Loucy (cell line): ENCODE data around the gene EBF3.

ENCODE experiments used
- H2AFZ ChIP-seq: fragments of 200-600 bp; sonication (generic); 2 replicates; pipeline ENCODE4 v1.6.0; 2016; ENCODE audit warnings: antibody characterized with exemption, mild to moderate bottlenecking, low read length, moderate library complexity
- H3F3A ChIP-seq: fragments of 200-600 bp; 2 replicates; pipeline ENCODE4 v1.6.0; 2016; ENCODE audit warnings: antibody characterized with exemption, low read depth, mild to moderate bottlenecking
- H3K27me3 ChIP-seq: fragments of 200-600 bp; sonication (generic); 2 replicates; pipeline ENCODE4 v1.6.1; 2014; ENCODE audit warnings: low read length, mild to moderate bottlenecking; ENCODE audit not compliant: insufficient read depth, poor library complexity, severe bottlenecking
- H3K36me3 ChIP-seq: fragments of 200-600 bp; sonication (generic); 2 replicates; pipeline ENCODE4 v1.6.1; 2016; ENCODE audit warnings: low read length; ENCODE audit not compliant: insufficient read depth
- H3K4me1 ChIP-seq: fragments of 200-600 bp; sonication (generic); 2 replicates; pipeline ENCODE4 v1.5.1; 2014; ENCODE audit warnings: low read length, mild to moderate bottlenecking; ENCODE audit not compliant: insufficient read depth, poor library complexity, severe bottlenecking
- H3K4me2 ChIP-seq: fragments of 200-600 bp; sonication (generic); 2 replicates; pipeline ENCODE4 v1.6.0; 2014; ENCODE audit warnings: antibody characterized with exemption, low read length, low read depth, mild to moderate bottlenecking; ENCODE audit not compliant: poor library complexity, severe bottlenecking
- H3K4me3 ChIP-seq: fragments of 200-600 bp; sonication (generic); 2 replicates; pipeline ENCODE4 v1.5.1; 2014; ENCODE audit warnings: low read length, mild to moderate bottlenecking, mixed read lengths; ENCODE audit not compliant: poor library complexity, severe bottlenecking
- H3K79me2 ChIP-seq: fragments of 200-600 bp; sonication (generic); 2 replicates; pipeline ENCODE4 v1.6.1; 2014; ENCODE audit warnings: low read length; ENCODE audit not compliant: insufficient read depth
- H3K9ac ChIP-seq: fragments of 200-600 bp; sonication (generic); 2 replicates; pipeline ENCODE4 v1.6.0; 2014; ENCODE audit warnings: mild to moderate bottlenecking, low read depth, low read length, moderate library complexity; ENCODE audit not compliant: poor library complexity, severe bottlenecking
- H3K9me2 ChIP-seq: fragments of 200-600 bp; sonication (generic); replicated peaks from 2 replicates; pipeline ENCODE4 v1.6.1; 2016; ENCODE audit warnings: low read depth, low read length, mixed read lengths
- H3K9me3 ChIP-seq: fragments of 200-600 bp; sonication (generic); 2 replicates; pipeline ENCODE4 v1.6.1; 2014; ENCODE audit warnings: mild to moderate bottlenecking, antibody characterized with exemption, low read length, low read depth; ENCODE audit not compliant: insufficient read depth
- H4K20me1 ChIP-seq: fragments of 200-600 bp; sonication (generic); 2 replicates; pipeline ENCODE4 v1.6.0; 2014; ENCODE audit warnings: antibody characterized with exemption, low read length, mild to moderate bottlenecking; ENCODE audit not compliant: insufficient read depth, poor library complexity, severe bottlenecking
- CTCF ChIP-seq: fragments of 200-600 bp; sonication (generic); conservative IDR thresholded peaks from 2 replicates; pipeline ENCODE4 v1.5.1; 2014; ENCODE audit warnings: mild to moderate bottlenecking, antibody characterized with exemption, low read length
- EZH2phosphoT487 ChIP-seq: fragments of 200-600 bp; IDR thresholded peaks from 2 replicates; pipeline ENCODE4 v1.6.1; 2018; ENCODE audit warnings: antibody characterized with exemption, mild to moderate bottlenecking, moderate library complexity, borderline replicate concordance

EBF3 gene

GRCh38 chr10:129838794-129839193 lies 125.3 kb downstream of the EBF3 start:
- Histone ChIP-seq H2AFZ (no peak overlapping the region), H3K9ac (no peak overlapping the region), H3K36me3 (no peaks in the 10 kb centered on the region), H3K4me3 (no peak overlapping the region), H3K79me2 (no peaks in the 10 kb centered on the region), H3K9me2 (no peaks in the 10 kb centered on the region), H3K9me3 (no peaks in the 10 kb centered on the region), H4K20me1 (no peaks in the 10 kb centered on the region), H3K4me2 (no peak overlapping the region), H3K4me1 (no peaks in the 10 kb centered on the region), H3K27me3 (no peaks in the 10 kb centered on the region), H3F3A (no peaks in the 10 kb centered on the region)
- TF ChIP-seq CTCF (no peak), EZH2phosphoT487 (no peak)

- H3K9ac ChIP-seq, result no peak overlapping the region
- no peak overlapping the region for H2AFZ ChIP-seq
- no peak overlapping the region for H3K4me3 ChIP-seq
- H3K4me2 ChIP-seq, result no peak overlapping the region
- no peaks in the 10 kb centered on the region for H4K20me1 ChIP-seq
- no peaks in the 10 kb centered on the region for H3K27me3 ChIP-seq
- no peaks in the 10 kb centered on the region for H3K36me3 ChIP-seq
- H3K79me2 ChIP-seq, result no peaks in the 10 kb centered on the region
- TF ChIP-seq CTCF (no peak), EZH2phosphoT487 (no peak)
- no peaks in the 10 kb centered on the region for H3F3A ChIP-seq
- H3K4me1 ChIP-seq, result no peaks in the 10 kb centered on the region
- H3K9me2 ChIP-seq, result no peaks in the 10 kb centered on the region
- H3K9me3 ChIP-seq, result no peaks in the 10 kb centered on the region
Measured at GRCh38 chr10:129837909-129838582, 126.0 kb downstream of the EBF3 start.

GRCh38 chr10:129836253-129836652 lies 127.8 kb downstream of the EBF3 start:
- no peaks in the 10 kb centered on the region for H3K27me3 ChIP-seq
- H3K4me2 ChIP-seq, result no peak overlapping the region
- H3K4me1 ChIP-seq, result no peaks in the 10 kb centered on the region
- no peaks in the 10 kb centered on the region for H4K20me1 ChIP-seq
- no peaks in the 10 kb centered on the region for H3K9me3 ChIP-seq
- no peak overlapping the region for H2AFZ ChIP-seq
- TF ChIP-seq EZH2phosphoT487, result no peak
- no peak for TF ChIP-seq CTCF
- H3K9ac ChIP-seq, result no peak overlapping the region
- no peak overlapping the region for H3K4me3 ChIP-seq
- H3K9me2 ChIP-seq, result no peaks in the 10 kb centered on the region
- H3F3A ChIP-seq, result no peaks in the 10 kb centered on the region
- no peaks in the 10 kb centered on the region for H3K36me3 ChIP-seq
- H3K79me2 ChIP-seq, result no peaks in the 10 kb centered on the region
